Neural crest cell (in vitro differentiated cells): ENCODE results near the gene OR1N1. TPM values are rescaled to one million over a fixed set of nuclear protein-coding genes. Genes with fewer than 3 reads are reported as not detected.
A peak's percentile ranks its signal among the peaks of the same experiment; 100 is the strongest.

Experiments
- DNase-seq: peaks from one replicate; pipeline ENCODE4 v3.0.0; 2021; ENCODE audit warnings: low read depth, mixed read lengths, low spot score
- H3K27ac Mint-ChIP-seq: one replicate; pipeline ENCODE4 v1.8.0; 2021; ENCODE audit warnings: mild to moderate bottlenecking, mixed read lengths; ENCODE audit not compliant: unreplicated experiment
- H3K27me3 Mint-ChIP-seq: 2 replicates; pipeline ENCODE4 v1.8.0; 2021; ENCODE audit warnings: low read depth, mild to moderate bottlenecking, mixed read lengths
- H3K36me3 Mint-ChIP-seq: 2 replicates; pipeline ENCODE4 v1.8.0; 2021; ENCODE audit warnings: low read depth, mild to moderate bottlenecking, mixed read lengths
- H3K4me1 Mint-ChIP-seq: 2 replicates; pipeline ENCODE4 v1.8.0; 2021; ENCODE audit warnings: mixed read lengths
- H3K4me3 Mint-ChIP-seq: one replicate; pipeline ENCODE4 v1.8.0; 2021; ENCODE audit warnings: mild to moderate bottlenecking, mixed read lengths
- H3K9me3 Mint-ChIP-seq: 2 replicates; pipeline ENCODE4 v1.8.0; 2021; ENCODE audit warnings: mixed read lengths
- total RNA-seq: library from RNA; stranded (reverse); gene quantifications from 2 replicates; pipeline ENCODE4 v1.2.1, GENCODE V29; 2021
- TF ChIP-seq, protein P1 (sequence below): fragments of 200-600 bp; sonication (generic); conservative IDR thresholded peaks from 2 replicates; pipeline ENCODE4 v1.5.0; 2021; ENCODE audit warnings: antibody characterized with exemption, mild to moderate bottlenecking

The OR1N1 gene
- total RNA-seq, 1 donor from 2014 or later: not detected

DNA sequence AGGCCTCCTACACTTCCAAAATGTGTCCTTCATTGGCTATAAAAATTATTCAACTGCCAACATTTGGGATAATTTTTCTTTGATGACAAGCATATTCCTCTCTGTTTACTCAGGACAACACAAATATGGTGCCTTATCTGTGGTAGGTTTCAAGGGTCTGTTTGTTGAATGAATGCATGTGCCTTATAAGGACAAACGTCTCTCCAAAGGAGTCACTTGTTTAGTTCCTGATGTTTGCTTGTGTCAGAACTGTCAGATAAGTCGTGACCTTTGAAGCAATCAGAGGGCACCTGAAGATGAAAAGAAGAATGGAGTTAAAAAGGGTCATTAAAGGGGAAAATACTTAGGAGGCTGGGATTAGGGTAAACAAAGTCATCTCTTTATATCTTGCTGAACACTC, 20.1 kb downstream of the OR1N1 start:
- Mint-ChIP-seq H3K9me3 (peaks cover 4% of the 10 kb centered on the region), H3K27me3 (peaks cover 47% of the 10 kb centered on the region), H3K27ac (no peak overlapping the region), H3K36me3 (no peaks in the 10 kb centered on the region), H3K4me1 (no peaks in the 10 kb centered on the region), H3K4me3 (no peak overlapping the region)
- TF ChIP-seq, protein P1, sequence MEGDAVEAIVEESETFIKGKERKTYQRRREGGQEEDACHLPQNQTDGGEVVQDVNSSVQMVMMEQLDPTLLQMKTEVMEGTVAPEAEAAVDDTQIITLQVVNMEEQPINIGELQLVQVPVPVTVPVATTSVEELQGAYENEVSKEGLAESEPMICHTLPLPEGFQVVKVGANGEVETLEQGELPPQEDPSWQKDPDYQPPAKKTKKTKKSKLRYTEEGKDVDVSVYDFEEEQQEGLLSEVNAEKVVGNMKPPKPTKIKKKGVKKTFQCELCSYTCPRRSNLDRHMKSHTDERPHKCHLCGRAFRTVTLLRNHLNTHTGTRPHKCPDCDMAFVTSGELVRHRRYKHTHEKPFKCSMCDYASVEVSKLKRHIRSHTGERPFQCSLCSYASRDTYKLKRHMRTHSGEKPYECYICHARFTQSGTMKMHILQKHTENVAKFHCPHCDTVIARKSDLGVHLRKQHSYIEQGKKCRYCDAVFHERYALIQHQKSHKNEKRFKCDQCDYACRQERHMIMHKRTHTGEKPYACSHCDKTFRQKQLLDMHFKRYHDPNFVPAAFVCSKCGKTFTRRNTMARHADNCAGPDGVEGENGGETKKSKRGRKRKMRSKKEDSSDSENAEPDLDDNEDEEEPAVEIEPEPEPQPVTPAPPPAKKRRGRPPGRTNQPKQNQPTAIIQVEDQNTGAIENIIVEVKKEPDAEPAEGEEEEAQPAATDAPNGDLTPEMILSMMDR: no peak
- DNase-seq: no peak

DNA sequence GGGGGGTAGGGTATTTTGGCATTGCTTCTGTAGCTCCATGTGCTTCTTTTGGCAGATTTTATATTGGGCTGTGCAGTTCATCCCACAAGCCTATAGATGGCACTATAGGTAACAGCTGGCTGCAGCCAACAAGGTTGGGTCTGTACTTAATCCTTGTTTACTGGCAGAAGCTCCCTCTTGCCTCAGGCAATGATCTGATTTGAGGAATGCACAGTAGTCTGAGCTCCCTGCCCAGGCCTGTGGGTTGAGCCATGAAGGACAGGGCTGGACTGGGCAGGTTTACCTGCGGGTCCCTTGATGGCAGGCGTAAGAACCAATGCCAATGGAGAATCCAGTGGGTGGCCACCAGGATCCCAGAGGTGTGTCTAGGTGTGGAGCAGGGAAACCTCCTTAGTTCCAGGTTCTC, 28.2 kb downstream of the OR1N1 start:
- H3K4me3 Mint-ChIP-seq: no peak overlapping the region
- H3K27me3 Mint-ChIP-seq: peaks cover 47% of the 10 kb centered on the region
- TF ChIP-seq, protein P1: peak; percentile 69
- no peak overlapping the region for H3K27ac Mint-ChIP-seq
- H3K9me3 Mint-ChIP-seq: peaks cover 6% of the 10 kb centered on the region
- DNase-seq: no peak
- no peaks in the 10 kb centered on the region for H3K36me3 Mint-ChIP-seq
- no peaks in the 10 kb centered on the region for H3K4me1 Mint-ChIP-seq

DNA sequence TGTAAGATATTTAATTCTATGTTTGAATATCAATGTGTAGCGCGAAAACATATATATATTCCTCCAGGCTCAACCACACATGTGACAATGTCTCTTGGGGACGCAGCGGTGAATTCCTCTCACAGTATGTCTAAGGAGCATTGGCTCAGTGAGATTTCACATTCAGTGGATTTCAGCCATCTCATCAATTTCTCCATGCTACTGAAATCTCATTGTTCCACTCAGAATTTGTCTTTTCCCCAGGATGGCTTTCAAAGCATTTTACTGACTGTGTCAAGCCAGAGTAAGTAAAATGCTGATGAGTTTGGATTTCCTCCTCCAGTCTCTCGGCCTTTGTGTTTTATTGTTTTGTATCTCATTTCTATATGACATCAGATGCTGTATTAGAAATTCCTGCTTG, 48.0 kb downstream of the OR1N1 start:
- H3K36me3 Mint-ChIP-seq: no peaks in the 10 kb centered on the region

DNA sequence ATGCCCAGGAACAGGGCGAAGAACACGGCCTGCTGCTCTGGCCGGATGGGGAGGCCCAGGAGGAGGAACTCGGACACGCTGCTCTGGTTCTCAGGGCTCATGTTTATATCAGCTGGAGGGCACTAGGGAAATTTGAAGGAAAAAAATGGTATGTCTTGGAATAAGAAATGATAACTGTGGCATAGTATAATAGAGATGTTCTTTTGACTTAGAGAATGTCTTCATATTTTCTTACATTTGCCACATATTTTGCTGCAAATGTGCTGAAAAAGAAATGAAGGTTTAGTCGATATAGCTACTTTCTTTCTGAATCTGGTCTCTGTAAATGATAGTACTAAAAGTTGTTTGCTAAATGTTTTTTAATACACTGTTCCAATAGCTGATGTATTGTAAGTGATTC, 49.3 kb downstream of the OR1N1 start, which contains the start of gene OR1J1:
TSS of gene OR1J1 (minus strand) at position 101 of the 400 bp plus-strand sequence. CDS start at position 101, 0 bp downstream.
- TF ChIP-seq, protein P1: no peak
- H3K9me3 Mint-ChIP-seq: no peaks in the 10 kb centered on the region

More for the DNA sequence above, 48.0 kb downstream of the OR1N1 start:
- Mint-ChIP-seq H3K4me3 (no peak overlapping the region), H3K4me1 (no peaks in the 10 kb centered on the region), H3K27me3 (peaks cover 70% of the 10 kb centered on the region), H3K9me3 (no peaks in the 10 kb centered on the region), H3K27ac (no peak overlapping the region)
- TF ChIP-seq, protein P1: no peak
- no peak for DNase-seq

DNA sequence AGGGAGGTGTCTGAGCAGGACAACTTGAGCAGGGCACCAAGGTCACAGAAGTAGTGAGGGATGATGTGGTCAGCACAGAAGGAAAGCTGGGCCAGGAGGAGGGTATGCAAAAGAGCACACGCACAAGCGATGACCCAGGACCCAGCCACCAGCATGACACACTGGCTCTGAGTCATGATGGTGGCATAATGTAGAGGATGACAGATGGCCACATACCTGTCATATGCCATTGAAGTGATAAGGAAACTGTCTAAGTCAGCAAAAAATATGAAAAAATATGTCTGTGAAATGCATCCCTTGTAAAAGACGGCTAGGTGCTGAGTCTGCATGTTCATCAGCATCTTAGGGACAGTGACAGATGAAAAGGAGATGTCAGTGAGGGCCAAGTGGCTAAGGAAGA, 49.7 kb downstream of the OR1N1 start:
- no peak for DNase-seq
- Mint-ChIP-seq H3K4me3 (no peak overlapping the region), H3K36me3 (no peaks in the 10 kb centered on the region), H3K4me1 (no peaks in the 10 kb centered on the region), H3K9me3 (no peaks in the 10 kb centered on the region), H3K27me3 (peaks cover 82% of the 10 kb centered on the region), H3K27ac (no peak overlapping the region)
- TF ChIP-seq, protein P1: no peak

More for the DNA sequence above, 49.3 kb downstream of the OR1N1 start, which contains the start of gene OR1J1:
- Mint-ChIP-seq H3K36me3 (no peaks in the 10 kb centered on the region), H3K27ac (no peak within 1 kb of the TSS), H3K4me3 (no peak within 1 kb of the TSS), H3K4me1 (no peaks in the 10 kb centered on the region), H3K27me3 (peaks cover 83% of the 10 kb centered on the region)
- no peak for DNase-seq

Other genes starting within 250 kb of the OR1N1 start
- gene PTGS1, start 156.3 kb downstream of the OR1N1 start, total RNA-seq: 0.16 and 0.37 TPM in 2 replicates
- not detected in 2 replicates for gene OR1J1, start 49.4 kb downstream of the OR1N1 start, total RNA-seq
- gene OR1J2, start 16.5 kb downstream of the OR1N1 start, total RNA-seq: not detected in 2 replicates
- gene OR1J4, start 8.2 kb downstream of the OR1N1 start, total RNA-seq: not detected in 2 replicates
- gene OR1N2, start 25.8 kb upstream of the OR1N1 start, total RNA-seq: not detected in 2 replicates
- not detected in 2 replicates for gene OR1L8, start 56.1 kb upstream of the OR1N1 start, total RNA-seq
- gene OR1Q1, start 87.4 kb upstream of the OR1N1 start, total RNA-seq: not detected in 2 replicates
- not detected in 2 replicates for gene OR1B1, start 130.3 kb upstream of the OR1N1 start, total RNA-seq
- not detected in 2 replicates for gene OR1L1, start 134.4 kb upstream of the OR1N1 start, total RNA-seq
- not detected in 2 replicates for gene OR1L3, start 147.8 kb upstream of the OR1N1 start, total RNA-seq
- gene OR1L4, start 196.7 kb upstream of the OR1N1 start, total RNA-seq: not detected in 2 replicates
- not detected in 2 replicates for gene OR1L6, start 215.0 kb upstream of the OR1N1 start, total RNA-seq